Effector memory CD4-positive, alpha-beta T cell (primary cell): Measurements from ENCODE around the gene UNC5A.

ENCODE experiments used
- DNase-seq, 3 donors: peaks; one replicate each; pipeline ENCODE4 v3.0.0-alpha.2; 2020
- H3K27ac ChIP-seq: 2 replicates; pipeline ENCODE4 v1.7.0; 2013; ENCODE audit warnings: mild to moderate bottlenecking, low read length, moderate library complexity; ENCODE audit not compliant: insufficient read depth, poor library complexity, severe bottlenecking
- H3K27me3 ChIP-seq: replicated peaks from 2 replicates; pipeline ENCODE4 v1.7.0; 2013; ENCODE audit warnings: mild to moderate bottlenecking, low read length; ENCODE audit not compliant: insufficient read depth, control insufficient read depth, poor library complexity, severe bottlenecking
- H3K36me3 ChIP-seq: 2 replicates; pipeline ENCODE4 v1.7.0; 2013; ENCODE audit warnings: mild to moderate bottlenecking, low read length, moderate library complexity; ENCODE audit not compliant: control insufficient read depth, insufficient read depth
- H3K4me1 ChIP-seq: 2 replicates; pipeline ENCODE4 v1.7.0; 2013; ENCODE audit warnings: low read length, mild to moderate bottlenecking; ENCODE audit not compliant: control insufficient read depth, insufficient read depth, poor library complexity, severe bottlenecking
- H3K4me3 ChIP-seq: 2 replicates; pipeline ENCODE4 v1.7.0; 2013; ENCODE audit warnings: low read length, low read depth, mild to moderate bottlenecking; ENCODE audit not compliant: insufficient read depth, poor library complexity, severe bottlenecking
- H3K9me3 ChIP-seq: 2 replicates; pipeline ENCODE4 v1.7.0; 2013; ENCODE audit warnings: mild to moderate bottlenecking, low read length, moderate library complexity; ENCODE audit not compliant: control insufficient read depth

UNC5A gene

DNA sequence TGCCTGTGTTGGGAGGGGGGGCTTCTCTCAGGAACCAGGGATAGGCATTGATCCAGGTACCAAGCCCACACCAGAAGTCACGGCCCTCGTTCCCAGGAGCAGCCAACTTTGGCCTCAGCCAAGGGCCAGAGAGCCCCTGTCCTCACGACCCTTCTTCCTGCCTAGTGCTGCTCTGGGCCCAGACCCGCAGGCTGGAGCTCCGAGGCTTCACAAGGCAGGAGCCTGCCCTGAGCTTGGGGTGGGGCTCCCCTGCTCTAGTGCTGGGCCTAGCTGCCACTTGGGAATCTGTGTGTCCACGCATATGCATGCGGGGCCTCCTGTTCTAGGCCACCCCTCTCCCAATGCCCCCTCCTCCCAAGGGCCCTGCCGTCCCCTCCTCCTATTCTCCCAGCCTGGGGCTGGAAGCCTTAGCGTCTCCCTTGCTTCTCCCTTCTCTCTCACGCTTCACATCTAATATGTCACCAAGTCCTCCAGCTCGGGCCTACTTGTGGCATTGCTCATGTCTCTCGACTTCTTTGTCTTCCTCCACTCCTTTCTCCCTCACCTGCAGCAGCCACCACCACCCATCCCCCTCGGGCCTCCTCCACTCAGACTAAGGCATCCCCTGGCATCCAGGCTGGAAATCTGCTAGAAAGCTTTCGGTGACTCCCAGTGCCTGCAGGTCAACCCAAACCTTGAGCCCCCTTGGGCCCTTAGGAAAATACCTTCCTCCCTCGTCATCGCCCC is 3.4 kb downstream of the UNC5A start:
- peaks cover 42% of the 10 kb centered on the region for H3K27me3 ChIP-seq
- no peak overlapping the region for H3K27ac ChIP-seq
- peaks cover 23% of the 10 kb centered on the region for H3K4me1 ChIP-seq
- no peaks in the 10 kb centered on the region for H3K9me3 ChIP-seq
- no peaks in the 10 kb centered on the region for H3K36me3 ChIP-seq
- no peak for DNase-seq
- H3K4me3 ChIP-seq: no peak overlapping the region

DNA sequence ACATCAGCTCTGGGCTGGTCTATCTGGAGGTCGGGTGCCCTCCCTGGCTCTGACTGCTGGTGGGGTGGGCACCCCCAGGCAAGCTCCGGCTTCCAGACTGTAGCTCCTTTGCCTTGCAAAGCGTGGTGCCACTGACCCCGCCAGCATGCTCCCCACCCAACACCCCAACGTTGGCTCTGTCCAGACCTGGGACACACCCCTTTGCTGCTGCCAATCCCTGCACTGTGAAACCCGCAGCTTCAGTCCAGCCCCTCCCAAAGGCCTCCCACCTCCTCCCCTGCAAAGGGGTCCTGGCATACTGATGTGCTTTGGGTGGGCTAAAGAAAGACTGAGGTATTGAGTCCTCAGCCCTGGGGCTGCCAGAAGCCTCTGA is 3.9 kb downstream of the UNC5A start:
- Histone ChIP-seq H3K4me1 (peaks cover 23% of the 10 kb centered on the region), H3K36me3 (no peaks in the 10 kb centered on the region), H3K27me3 (peaks cover 41% of the 10 kb centered on the region), H3K4me3 (no peak overlapping the region), H3K9me3 (no peaks in the 10 kb centered on the region), H3K27ac (no peak overlapping the region)
- DNase-seq: no peak

DNA sequence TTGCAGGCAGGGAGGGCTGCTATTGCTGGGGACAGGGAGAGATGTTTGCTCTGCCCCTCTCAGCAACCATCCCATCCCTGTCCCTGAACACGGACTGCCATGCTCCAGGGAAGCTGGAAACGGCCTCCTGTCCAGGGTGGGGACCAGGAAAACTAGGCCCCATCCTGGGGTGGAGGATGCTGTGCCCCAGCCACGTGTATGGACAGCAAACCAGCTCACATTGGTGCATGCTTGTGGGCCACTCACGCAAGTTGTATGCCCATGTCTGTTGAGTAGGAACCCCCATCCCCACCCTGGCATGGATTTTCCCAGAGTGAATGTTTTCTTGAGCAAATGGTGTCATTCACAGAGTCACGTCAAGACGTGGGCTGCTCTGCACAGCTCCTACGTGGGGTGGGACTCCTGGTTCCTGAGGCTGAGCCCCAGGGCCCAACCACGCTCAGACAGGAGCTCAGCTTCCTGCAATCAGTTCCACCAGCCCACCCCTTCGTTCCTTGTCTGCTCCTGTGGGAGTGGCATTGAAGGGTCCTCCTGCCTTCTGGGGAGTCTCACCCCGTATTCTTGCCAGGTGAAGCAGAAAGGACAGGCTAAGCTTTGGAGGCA is 4.6 kb downstream of the UNC5A start:
- Histone ChIP-seq H3K4me1 (peaks cover 16% of the 10 kb centered on the region), H3K4me3 (no peak overlapping the region), H3K36me3 (no peaks in the 10 kb centered on the region), H3K27ac (no peak overlapping the region), H3K9me3 (no peaks in the 10 kb centered on the region), H3K27me3 (peaks cover 34% of the 10 kb centered on the region)
- DNase-seq: no peak

DNA sequence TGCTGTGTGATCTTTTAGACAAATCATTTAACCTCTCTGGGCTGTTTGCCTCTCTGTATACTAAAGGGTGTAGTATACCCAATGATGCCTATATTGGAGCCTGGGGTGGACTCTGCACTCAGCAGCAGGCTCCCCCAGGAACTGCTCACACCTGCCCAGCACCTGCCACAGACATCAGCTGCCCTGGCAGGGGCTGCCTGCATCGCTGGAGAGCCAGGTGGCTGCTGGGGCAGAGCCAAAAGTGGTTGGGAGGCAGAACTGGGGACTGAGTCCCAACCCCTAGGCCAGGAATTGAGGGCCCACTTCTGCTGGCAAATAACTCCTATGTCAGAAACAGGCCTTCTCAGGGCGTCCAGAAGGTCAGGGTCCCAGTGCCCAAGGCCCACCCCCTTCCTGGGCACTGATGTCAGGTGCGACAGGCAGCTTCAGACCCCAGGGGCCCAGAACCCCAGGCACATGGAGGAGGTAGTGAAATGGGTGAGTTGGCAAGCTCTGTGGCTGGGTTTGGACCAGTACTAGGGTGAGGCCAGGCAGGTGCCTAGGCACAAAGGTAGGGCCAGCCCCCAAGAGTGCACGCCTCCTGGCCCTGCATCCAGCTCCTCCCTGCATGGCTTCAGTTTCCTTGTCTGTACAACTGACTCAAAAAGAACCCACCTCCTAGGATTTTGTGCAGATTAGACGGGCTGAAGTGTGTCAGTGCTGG is 5.8 kb downstream of the UNC5A start:
- Histone ChIP-seq H3K9me3 (no peaks in the 10 kb centered on the region), H3K27ac (no peak overlapping the region), H3K36me3 (no peaks in the 10 kb centered on the region), H3K4me3 (no peak overlapping the region), H3K4me1 (peaks cover 12% of the 10 kb centered on the region), H3K27me3 (peaks cover 27% of the 10 kb centered on the region)
- DNase-seq: no peak

DNA sequence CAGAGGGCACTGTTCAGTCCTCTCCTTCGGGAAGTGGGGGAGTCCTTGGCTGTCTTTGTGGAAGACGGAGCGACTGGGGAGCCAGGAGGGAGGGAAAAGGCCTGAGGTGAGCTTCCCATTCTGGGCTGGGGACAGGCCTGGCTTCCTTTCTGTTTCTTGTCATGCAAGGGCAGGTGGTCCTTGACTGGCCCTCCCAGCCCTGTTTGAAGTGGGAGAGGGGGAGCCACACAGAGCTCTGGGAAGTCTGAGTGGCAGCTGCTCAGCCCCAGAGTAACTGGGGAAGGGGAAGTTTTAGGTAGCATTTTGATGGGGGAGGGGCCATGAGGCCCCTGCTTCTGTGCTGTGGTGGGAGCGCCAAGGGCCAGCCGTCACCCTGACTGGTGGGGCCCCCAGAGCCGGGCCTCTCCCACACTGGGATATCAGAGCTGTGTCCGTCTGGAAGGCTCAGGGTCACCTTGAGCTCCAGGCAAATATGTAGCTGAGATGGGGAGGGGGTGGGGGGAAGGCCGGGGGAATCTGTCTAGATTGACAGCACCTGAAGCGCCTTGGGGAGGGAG is 6.5 kb downstream of the UNC5A start:
- H3K9me3 ChIP-seq: no peaks in the 10 kb centered on the region
- no peaks in the 10 kb centered on the region for H3K36me3 ChIP-seq
- peaks cover 26% of the 10 kb centered on the region for H3K27me3 ChIP-seq

DNA sequence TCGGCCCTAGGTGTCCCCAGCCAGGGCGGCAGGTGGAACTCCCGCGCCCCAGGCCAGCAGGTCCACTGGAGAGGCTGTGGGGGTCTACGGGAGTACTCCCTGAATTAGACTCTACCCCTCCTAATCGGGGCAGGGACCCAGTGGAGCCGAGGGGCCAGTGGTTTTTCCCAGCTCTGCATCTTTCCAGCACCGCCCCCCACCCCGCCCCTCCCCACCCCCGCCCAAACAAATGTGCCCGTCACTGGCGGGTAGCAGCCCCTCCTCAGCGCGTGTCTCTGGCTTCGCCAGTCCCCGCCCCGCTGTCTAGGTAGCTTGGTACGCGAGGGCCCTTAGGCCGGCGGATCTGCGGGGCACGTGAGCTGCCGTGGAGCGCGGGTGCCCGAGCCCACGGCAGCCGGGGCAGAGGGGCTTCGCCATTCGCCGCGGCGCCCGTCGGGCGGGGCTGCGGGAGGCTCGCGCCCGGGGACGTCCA is 7.0 kb downstream of the UNC5A start:
- peaks cover 20% of the 10 kb centered on the region for H3K27me3 ChIP-seq
- H3K4me1 ChIP-seq: peaks cover 8% of the 10 kb centered on the region

More for the DNA sequence above, 6.5 kb downstream of the UNC5A start:
- H3K27ac ChIP-seq: no peak overlapping the region
- no peak for DNase-seq
- peaks cover 8% of the 10 kb centered on the region for H3K4me1 ChIP-seq
- no peak overlapping the region for H3K4me3 ChIP-seq

DNA sequence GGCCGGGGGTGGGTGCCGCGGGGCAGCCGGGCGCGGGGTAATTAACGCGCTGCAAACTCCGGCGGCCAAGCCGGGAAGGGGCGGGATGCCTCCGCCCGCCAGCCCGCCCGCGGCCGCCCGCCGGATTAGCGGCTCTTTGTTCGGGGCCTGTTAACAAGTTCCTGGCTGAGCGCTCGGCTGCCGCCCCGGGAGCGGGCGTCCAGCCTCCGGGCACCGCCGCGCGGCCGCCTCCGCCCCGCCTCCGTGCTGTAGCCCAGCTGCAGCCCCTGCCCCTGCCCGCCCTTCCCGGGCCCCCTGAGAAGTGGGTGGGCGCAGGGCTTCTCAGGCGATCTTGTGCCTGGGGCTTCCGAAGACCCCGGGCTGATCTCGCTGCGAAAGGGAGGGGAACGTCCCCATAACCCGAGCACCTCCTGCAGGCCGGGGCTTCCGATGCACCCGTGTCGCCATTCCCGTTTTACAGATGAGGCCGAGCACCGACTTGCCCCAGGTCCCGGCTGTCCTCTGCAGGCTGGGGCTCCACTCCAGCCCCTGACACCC is 7.5 kb downstream of the UNC5A start:
- Histone ChIP-seq H3K4me1 (peaks cover 8% of the 10 kb centered on the region), H3K36me3 (no peaks in the 10 kb centered on the region), H3K4me3 (peak overlapping the region; percentile 39), H3K9me3 (no peaks in the 10 kb centered on the region), H3K27ac (no peak overlapping the region), H3K27me3 (peaks cover 15% of the 10 kb centered on the region)
- DNase-seq: no peak

More for the DNA sequence above, 7.0 kb downstream of the UNC5A start:
- no peaks in the 10 kb centered on the region for H3K9me3 ChIP-seq
- no peak overlapping the region for H3K27ac ChIP-seq
- H3K36me3 ChIP-seq: no peaks in the 10 kb centered on the region
- H3K4me3 ChIP-seq: peak overlapping the region; percentile 39
- no peak for DNase-seq

DNA sequence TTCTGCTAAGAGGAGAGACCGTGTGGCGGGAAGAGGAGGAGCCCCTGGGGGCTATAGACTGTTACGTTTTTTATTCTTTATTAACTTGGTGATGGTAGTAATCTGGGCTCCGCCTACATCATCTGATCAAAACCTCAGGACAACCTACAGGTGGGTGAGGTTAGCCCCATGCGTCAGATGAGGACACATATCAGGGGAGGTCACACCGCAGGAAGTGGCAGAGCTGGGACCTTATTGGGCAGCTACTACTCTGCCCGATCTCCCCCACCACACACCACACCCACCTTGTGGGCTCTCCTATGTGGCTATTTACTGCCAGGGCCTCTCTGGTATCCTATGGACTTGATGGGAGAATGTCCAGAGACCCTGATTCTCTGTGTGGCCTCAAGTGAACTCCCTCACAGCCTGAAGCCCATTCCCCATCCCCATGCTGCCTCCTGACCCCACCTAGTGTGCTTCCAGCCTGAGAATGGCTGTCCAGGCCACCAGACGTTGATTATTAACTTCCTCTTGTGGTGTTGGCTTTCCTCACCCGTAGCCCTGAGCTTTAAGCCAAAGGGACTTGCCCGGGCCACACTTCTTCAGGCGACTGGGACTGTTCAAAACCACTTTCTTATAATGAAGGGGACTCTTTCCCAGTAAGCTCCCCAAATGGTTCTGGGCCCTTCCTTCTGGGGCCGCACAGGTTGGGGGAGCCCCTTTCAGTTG is 8.2 kb downstream of the UNC5A start:
- peak overlapping the region; percentile 39 for H3K4me3 ChIP-seq

DNA sequence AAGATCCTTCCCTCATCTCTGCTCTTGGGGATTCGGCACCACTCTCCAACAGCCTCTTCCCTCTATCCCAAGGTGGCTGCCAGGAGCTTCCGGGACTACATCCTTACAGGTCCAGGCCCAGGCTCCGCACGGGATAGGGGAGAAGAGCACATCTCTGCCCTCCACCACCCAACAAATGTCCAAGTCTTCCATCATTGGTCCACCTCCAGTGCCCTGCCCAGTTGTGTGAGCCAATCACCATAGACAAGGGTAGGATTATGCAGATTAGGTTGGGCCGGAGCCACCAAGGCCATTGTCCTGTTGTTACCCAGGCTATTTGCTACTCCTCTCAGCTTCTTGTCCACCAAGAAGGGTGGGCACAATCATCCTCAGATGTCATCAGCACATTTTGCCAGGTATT is 9.1 kb downstream of the UNC5A start:
- Histone ChIP-seq H3K27ac (no peak overlapping the region), H3K4me1 (peaks cover 8% of the 10 kb centered on the region), H3K27me3 (peaks cover 12% of the 10 kb centered on the region), H3K4me3 (no peak overlapping the region), H3K36me3 (no peaks in the 10 kb centered on the region), H3K9me3 (no peaks in the 10 kb centered on the region)
- no peak for DNase-seq

More for the DNA sequence above, 8.2 kb downstream of the UNC5A start:
- H3K9me3 ChIP-seq: no peaks in the 10 kb centered on the region
- H3K36me3 ChIP-seq: no peaks in the 10 kb centered on the region
- H3K4me1 ChIP-seq: peaks cover 8% of the 10 kb centered on the region
- peaks cover 12% of the 10 kb centered on the region for H3K27me3 ChIP-seq
- DNase-seq: peak in 1 of 3 donors; percentile 6
- H3K27ac ChIP-seq: no peak overlapping the region
